Measurements from ENCODE around the gene OR7A5.
"Not testable (repeated sequence)": the region's sequence is repeated elsewhere in the genome, so short reads cannot be mapped to it uniquely, and the experiment has no call there.

The OR7A5 gene

DNA sequence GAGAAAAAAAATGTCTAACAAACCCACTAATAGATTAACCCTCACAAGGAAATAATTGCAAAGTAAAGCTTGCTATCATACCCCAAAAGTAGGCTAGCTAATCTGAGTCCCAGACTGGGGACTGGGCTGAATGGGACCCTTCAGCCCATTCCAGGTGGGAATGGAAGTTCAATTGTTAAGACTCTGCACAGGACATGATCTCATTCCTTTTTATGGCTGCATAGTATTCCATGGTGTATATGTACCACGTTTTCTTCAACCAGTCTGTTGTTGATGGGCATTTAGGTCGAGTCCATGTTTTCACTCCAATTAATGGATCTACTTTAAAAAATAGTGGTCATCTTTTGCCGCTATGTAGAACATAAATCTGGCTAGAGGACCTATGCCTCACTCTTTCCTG lies 17.9 kb downstream of the OR7A5 start:
- H3K36me3 ChIP-seq (ENCODE audit: control insufficient read depth in 1 of 2, insufficient read depth in 2 of 2, low read length in 2 of 2) = no peaks in the 10 kb centered on the region
- no peaks in the 10 kb centered on the region for H3K27me3 ChIP-seq (ENCODE audit: low read depth, low read length)
- H3K9me3 ChIP-seq (ENCODE audit: control insufficient read depth in 1 of 2, low read length in 2 of 2) = no peaks in the 10 kb centered on the region
- no peak overlapping the region for H3K27ac ChIP-seq (ENCODE audit: low read length)
- no peaks in the 10 kb centered on the region for H3K4me1 ChIP-seq (ENCODE audit: control insufficient read depth in 1 of 2, insufficient read depth in 2 of 2, low read length in 2 of 2)
- no peak overlapping the region for H3K4me3 ChIP-seq (ENCODE audit: low read depth in 1 of 2, low read length in 2 of 2)

DNA sequence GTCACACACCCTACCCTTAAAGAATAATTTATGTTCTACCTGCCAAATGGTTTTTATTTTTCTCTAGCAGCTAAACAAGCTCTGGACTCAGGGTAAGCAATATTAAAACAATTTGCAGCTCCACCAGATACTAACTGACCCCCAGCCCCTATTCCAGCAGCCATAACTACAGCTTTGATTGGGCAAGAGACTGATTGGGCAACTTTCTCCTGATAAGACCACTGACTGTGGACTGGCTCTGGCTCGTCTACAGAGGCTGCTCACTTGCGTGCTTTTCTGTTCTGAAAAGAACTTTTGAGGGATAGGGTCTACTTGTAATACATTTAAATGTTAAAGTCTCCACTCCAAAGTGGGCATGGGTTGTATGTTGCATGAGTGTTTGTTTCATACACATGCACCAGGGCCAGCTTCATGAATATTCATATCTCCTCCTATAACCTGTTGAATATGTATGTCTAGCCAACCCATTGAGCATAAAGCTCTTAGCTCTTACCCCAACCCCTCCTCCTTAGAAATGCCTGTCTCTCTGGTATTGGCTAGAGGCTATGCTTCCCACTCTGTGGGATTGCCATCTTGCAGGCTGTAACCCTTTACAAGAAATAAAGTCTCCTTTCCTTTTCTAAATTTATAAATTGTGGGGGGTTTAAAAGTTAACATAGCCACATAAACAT lies 19.9 kb downstream of the OR7A5 start:
- Histone ChIP-seq H3K27me3 (ENCODE audit: low read depth, low read length) (no peaks in the 10 kb centered on the region), H3K27ac (ENCODE audit: low read length) (no peak overlapping the region), H3K4me3 (ENCODE audit: low read depth in 1 of 2, low read length in 2 of 2) (no peak overlapping the region), H3K4me1 (ENCODE audit: control insufficient read depth in 1 of 2, insufficient read depth in 2 of 2, low read length in 2 of 2) (no peaks in the 10 kb centered on the region), H3K36me3 (ENCODE audit: control insufficient read depth in 1 of 2, insufficient read depth in 2 of 2, low read length in 2 of 2) (no peaks in the 10 kb centered on the region), H3K9me3 (ENCODE audit: control insufficient read depth in 1 of 2, low read length in 2 of 2) (no peaks in the 10 kb centered on the region)

DNA sequence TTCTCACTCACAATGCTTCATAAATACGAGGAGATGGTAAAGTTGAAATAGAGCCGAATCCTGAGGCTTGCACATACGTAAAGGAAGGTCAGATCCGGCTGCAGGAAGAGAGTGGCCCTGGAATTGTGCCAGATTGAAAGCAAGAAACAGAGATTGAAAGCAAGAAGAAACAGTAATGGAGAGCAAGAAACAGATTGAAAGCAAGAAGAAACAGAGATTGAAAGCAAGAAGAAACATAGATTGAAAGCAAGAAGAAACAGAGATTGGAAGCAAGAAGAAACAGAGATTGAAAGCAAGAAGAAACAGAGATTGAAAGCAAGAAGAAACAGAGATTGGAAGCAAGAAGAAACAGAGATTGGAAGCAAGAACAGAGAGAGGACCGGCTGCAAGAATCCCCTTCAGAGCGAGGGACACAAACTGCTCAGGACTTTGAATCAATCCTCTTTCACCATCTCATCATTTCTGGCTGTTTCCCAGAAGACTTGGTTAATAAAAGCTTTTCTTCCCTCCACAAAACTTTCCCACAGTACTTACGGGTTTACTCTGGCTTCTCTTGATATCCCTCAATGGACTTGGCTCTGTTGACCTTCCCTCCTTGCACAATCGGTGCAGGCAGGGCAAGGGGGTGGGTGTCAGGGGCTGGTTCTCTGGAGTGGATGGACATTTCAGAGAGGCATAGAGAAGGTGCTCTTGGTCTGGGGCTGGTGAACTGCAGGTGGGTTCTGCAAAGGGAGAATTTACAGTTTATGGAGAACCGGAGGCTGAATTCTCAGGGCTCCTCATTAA lies 25.5 kb downstream of the OR7A5 start:
- H3K4me3 ChIP-seq (ENCODE audit: low read depth in 1 of 2, low read length in 2 of 2) = no peak overlapping the region
- H3K4me1 ChIP-seq (ENCODE audit: control insufficient read depth in 1 of 2, insufficient read depth in 2 of 2, low read length in 2 of 2) = no peaks in the 10 kb centered on the region
- no peak overlapping the region for H3K27ac ChIP-seq (ENCODE audit: low read length)
- no peaks in the 10 kb centered on the region for H3K9me3 ChIP-seq (ENCODE audit: control insufficient read depth in 1 of 2, low read length in 2 of 2)
- no peaks in the 10 kb centered on the region for H3K27me3 ChIP-seq (ENCODE audit: low read depth, low read length)
- H3K36me3 ChIP-seq (ENCODE audit: control insufficient read depth in 1 of 2, insufficient read depth in 2 of 2, low read length in 2 of 2) = no peaks in the 10 kb centered on the region

DNA sequence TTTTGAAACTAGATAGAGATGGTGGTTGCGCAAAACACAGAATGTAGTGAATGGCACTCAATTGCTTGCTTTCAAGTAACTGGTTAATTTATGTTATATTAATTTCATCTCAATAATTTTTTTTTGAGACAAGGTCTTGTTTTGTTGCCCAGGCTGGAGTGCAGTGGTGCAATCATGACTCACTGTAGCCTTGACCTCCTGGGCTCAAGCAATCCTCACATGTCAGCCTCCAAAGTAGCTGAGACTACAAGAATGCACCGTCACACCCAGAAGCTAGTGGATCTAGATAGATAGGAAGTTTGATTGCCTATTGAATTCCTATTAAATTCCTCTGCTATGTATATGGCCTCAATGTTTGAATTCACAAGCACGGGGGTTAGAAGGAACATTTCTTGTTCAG lies 30.2 kb downstream of the OR7A5 start:
- H3K27me3 ChIP-seq (ENCODE audit: low read depth, low read length) = no peaks in the 10 kb centered on the region
- H3K27ac ChIP-seq (ENCODE audit: low read length) = no peak overlapping the region
- no peaks in the 10 kb centered on the region for H3K9me3 ChIP-seq (ENCODE audit: control insufficient read depth in 1 of 2, low read length in 2 of 2)
- no peaks in the 10 kb centered on the region for H3K4me1 ChIP-seq (ENCODE audit: control insufficient read depth in 1 of 2, insufficient read depth in 2 of 2, low read length in 2 of 2)
- H3K36me3 ChIP-seq (ENCODE audit: control insufficient read depth in 1 of 2, insufficient read depth in 2 of 2, low read length in 2 of 2) = no peaks in the 10 kb centered on the region
- H3K4me3 ChIP-seq (ENCODE audit: low read depth in 1 of 2, low read length in 2 of 2) = no peak overlapping the region

DNA sequence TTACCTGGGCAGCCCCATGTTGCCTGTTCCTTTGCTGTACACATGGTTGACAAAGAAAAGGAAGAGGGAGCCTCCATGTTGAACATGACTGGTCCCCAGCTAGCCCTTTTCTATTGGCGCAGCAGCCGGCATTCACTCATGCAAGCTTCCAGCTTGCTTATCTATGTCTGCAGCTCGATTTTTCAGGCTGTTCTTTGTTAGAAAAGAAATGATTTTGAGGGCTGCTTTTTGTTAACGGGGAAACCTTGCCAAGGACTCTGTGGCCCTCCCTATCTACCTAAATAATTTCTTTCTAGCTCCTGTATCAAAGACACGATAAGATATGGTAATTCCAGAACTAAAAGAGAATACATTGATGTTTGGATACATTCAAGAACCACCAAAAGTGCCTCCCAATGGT lies 36.2 kb downstream of the OR7A5 start:
- Histone ChIP-seq H3K4me3 (ENCODE audit: low read depth in 1 of 2, low read length in 2 of 2) (no peak overlapping the region), H3K9me3 (ENCODE audit: control insufficient read depth in 1 of 2, low read length in 2 of 2) (no peaks in the 10 kb centered on the region)

DNA sequence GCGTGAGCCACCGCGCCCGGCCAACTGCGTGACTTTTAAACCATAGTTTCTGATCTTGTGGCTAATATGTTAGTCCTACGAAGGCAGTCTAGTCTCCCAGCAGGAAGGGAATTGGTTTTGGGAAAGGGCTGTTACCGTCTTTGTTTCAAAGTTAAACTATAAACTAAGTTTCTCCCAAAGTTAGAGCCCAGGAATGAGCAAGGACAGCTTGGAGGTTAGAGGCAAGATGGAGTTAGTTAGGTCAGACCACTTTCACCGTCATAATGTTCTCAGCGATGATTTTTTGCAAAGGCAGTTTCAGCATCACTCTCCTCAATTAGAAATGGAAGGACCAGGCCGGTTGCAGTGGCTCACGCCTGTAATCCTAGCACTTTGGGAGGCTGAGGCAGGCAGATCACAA lies 39.0 kb downstream of the OR7A5 start:
- no peaks in the 10 kb centered on the region for H3K36me3 ChIP-seq (ENCODE audit: control insufficient read depth in 1 of 2, insufficient read depth in 2 of 2, low read length in 2 of 2)
- H3K4me1 ChIP-seq (ENCODE audit: control insufficient read depth in 1 of 2, insufficient read depth in 2 of 2, low read length in 2 of 2) = no peaks in the 10 kb centered on the region
- no peaks in the 10 kb centered on the region for H3K27me3 ChIP-seq (ENCODE audit: low read depth, low read length)
- H3K27ac ChIP-seq (ENCODE audit: low read length) = no peak overlapping the region
- peaks cover 0 to 3% of the 10 kb centered on the region in 2 donors for H3K9me3 ChIP-seq (ENCODE audit: control insufficient read depth in 1 of 2, low read length in 2 of 2)
- no peak overlapping the region for H3K4me3 ChIP-seq (ENCODE audit: low read depth in 1 of 2, low read length in 2 of 2)

More for the DNA sequence above, 36.2 kb downstream of the OR7A5 start:
- H3K4me1 ChIP-seq (ENCODE audit: control insufficient read depth in 1 of 2, insufficient read depth in 2 of 2, low read length in 2 of 2) = no peaks in the 10 kb centered on the region
- no peaks in the 10 kb centered on the region for H3K27me3 ChIP-seq (ENCODE audit: low read depth, low read length)
- no peak overlapping the region for H3K27ac ChIP-seq (ENCODE audit: low read length)
- no peaks in the 10 kb centered on the region for H3K36me3 ChIP-seq (ENCODE audit: control insufficient read depth in 1 of 2, insufficient read depth in 2 of 2, low read length in 2 of 2)

DNA sequence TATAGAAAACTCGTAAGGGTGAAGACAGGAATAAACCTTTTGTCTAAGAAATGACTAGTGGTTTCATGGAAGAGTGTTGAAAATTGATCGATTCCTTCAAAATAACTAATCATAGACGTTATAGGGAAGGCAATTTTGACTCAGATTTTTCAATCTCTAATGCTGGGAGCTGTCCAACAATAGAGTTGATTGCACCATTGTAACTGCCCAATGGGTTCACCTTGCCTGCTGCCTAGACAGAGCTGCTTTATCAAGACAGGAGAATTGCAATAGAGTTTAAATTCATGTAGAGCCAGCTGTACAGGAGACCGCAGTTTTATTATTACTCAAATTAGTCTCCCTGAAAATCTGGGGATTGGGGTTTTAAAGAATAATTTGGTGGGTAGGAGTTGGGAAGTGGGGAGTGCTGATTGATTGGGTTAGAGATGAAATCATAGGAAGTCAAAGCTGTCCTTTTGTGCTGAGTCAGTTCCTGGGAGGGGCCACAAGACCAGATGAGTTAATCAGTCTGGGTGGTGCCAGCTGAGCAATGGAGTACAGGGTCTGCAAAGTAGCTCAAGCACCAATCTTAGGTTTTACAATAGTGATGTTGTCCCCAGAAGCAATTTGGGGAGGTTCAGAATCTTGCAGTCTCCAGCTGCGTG lies 39.8 kb downstream of the OR7A5 start:
- H3K27me3 ChIP-seq (ENCODE audit: low read depth, low read length) = no peaks in the 10 kb centered on the region
- no peak overlapping the region for H3K27ac ChIP-seq (ENCODE audit: low read length)
- H3K9me3 ChIP-seq (ENCODE audit: control insufficient read depth in 1 of 2, low read length in 2 of 2) = peaks cover 0 to 3% of the 10 kb centered on the region in 2 donors
- no peaks in the 10 kb centered on the region for H3K4me1 ChIP-seq (ENCODE audit: control insufficient read depth in 1 of 2, insufficient read depth in 2 of 2, low read length in 2 of 2)
- no peaks in the 10 kb centered on the region for H3K36me3 ChIP-seq (ENCODE audit: control insufficient read depth in 1 of 2, insufficient read depth in 2 of 2, low read length in 2 of 2)
- H3K4me3 ChIP-seq (ENCODE audit: low read depth in 1 of 2, low read length in 2 of 2) = no peak overlapping the region

DNA sequence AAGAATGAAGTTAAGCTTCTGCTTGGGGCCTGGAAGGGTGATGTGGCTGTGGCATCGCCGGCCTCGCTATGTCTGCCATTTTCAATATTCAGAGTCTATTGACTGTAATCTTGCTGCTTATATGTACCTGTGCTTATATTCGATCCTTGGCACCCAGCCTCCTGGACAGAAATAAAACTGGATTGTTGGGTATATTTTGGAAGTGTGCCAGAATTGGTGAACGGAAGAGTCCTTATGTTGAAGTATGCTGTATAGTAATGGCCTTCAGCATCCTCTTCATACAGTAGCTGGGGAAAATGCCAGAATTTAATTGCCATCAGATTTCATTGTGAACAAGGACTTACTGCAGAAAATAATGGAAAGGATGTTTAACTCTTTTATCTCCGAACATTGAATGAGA lies 42.7 kb downstream of the OR7A5 start:
- H3K27ac ChIP-seq (ENCODE audit: low read length); H3K4me1 ChIP-seq (ENCODE audit: control insufficient read depth in 1 of 2, insufficient read depth in 2 of 2, low read length in 2 of 2); H3K36me3 ChIP-seq (ENCODE audit: control insufficient read depth in 1 of 2, insufficient read depth in 2 of 2, low read length in 2 of 2); H3K27me3 ChIP-seq (ENCODE audit: low read depth, low read length); H3K4me3 ChIP-seq (ENCODE audit: low read depth in 1 of 2, low read length in 2 of 2); H3K9me3 ChIP-seq (ENCODE audit: control insufficient read depth in 1 of 2, low read length in 2 of 2): not testable (repeated sequence)

DNA sequence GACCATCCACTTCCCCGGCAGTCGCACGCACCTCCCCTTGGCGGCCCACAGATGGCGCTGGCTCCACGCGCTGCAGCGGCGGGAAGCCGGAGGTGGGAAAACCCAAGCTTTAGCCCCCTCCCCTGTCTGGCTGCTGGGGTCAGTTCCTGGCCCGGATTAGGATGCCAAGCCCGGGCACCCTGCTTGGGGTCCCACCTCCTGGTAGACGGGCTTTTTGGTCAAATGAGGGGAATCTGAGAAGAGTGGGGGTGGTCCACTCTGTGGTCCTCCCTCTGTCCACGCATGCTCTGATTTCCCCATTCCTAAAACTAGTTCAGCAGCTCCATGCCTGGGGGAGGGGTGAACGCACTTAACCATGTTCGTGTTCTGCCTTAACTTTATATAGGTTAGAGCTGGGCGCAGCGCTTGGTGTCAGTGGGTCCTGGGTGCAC lies 48.5 kb downstream of the OR7A5 start:
- Histone ChIP-seq H3K4me1 (ENCODE audit: control insufficient read depth in 1 of 2, insufficient read depth in 2 of 2, low read length in 2 of 2) (no peaks in the 10 kb centered on the region), H3K27ac (ENCODE audit: low read length) (no peak overlapping the region), H3K9me3 (ENCODE audit: control insufficient read depth in 1 of 2, low read length in 2 of 2) (peaks cover 0 to 6% of the 10 kb centered on the region in 2 donors), H3K27me3 (ENCODE audit: low read depth, low read length) (no peaks in the 10 kb centered on the region), H3K36me3 (ENCODE audit: control insufficient read depth in 1 of 2, insufficient read depth in 2 of 2, low read length in 2 of 2) (no peaks in the 10 kb centered on the region), H3K4me3 (ENCODE audit: low read depth in 1 of 2, low read length in 2 of 2) (no peak overlapping the region)

DNA sequence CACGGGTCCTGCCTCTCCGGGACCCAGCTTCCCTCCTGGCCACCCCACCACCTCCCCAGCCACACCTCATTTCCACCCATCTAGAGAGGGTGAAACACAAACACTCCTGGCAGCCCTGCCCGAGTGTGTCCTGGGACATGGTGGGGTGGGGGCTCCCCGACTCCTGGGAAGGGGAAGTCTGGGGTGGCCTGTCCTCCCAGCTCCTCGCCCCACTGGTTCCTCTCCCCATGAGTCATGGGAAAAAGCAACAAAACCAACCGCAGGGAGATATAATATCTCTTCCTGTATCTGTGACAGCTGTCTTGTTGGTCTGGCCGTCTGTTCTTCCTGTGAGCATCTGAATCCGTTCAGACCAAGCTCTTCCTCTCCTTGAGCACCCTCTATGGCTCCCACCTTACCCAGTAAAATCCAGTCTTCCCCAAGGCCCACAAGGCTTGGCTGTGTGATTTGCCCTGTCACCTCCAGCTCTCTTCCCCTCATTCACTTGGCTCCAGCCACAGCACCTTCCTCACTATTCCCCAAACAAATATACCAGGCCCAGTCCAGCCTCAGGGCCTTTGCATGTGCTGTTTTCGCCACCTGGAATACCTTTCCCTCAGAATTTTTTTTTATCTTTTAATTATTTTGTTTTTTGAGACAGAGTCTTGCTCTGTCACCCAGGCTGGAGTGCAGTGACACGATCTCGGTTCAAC lies 49.7 kb downstream of the OR7A5 start:
- not testable (repeated sequence) for H3K4me1 ChIP-seq (ENCODE audit: control insufficient read depth in 1 of 2, insufficient read depth in 2 of 2, low read length in 2 of 2); H3K4me3 ChIP-seq (ENCODE audit: low read depth in 1 of 2, low read length in 2 of 2); H3K9me3 ChIP-seq (ENCODE audit: control insufficient read depth in 1 of 2, low read length in 2 of 2); H3K27me3 ChIP-seq (ENCODE audit: low read depth, low read length); H3K27ac ChIP-seq (ENCODE audit: low read length); H3K36me3 ChIP-seq (ENCODE audit: control insufficient read depth in 1 of 2, insufficient read depth in 2 of 2, low read length in 2 of 2)

DNA sequence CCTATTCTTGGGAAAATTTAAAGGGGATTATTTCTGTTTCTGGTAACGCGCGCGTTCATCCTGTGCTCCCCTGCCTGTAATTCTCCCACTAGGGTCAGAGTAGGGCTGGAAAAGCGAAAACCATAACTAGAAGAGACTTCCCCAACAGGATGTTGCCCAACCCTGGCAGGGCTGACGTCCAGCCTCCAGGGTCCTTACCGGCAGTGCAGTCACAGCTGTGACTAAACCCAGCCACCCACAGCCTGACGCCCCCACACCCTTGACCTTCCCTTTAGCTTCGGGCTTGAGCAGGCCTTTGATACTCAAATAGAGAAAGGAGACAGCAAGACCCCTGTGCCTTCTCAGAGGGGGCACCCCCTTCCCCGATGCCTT lies 50.3 kb downstream of the OR7A5 start:
- not testable (repeated sequence) for H3K36me3 ChIP-seq (ENCODE audit: control insufficient read depth in 1 of 2, insufficient read depth in 2 of 2, low read length in 2 of 2); H3K27ac ChIP-seq (ENCODE audit: low read length); H3K9me3 ChIP-seq (ENCODE audit: control insufficient read depth in 1 of 2, low read length in 2 of 2); H3K4me3 ChIP-seq (ENCODE audit: low read depth in 1 of 2, low read length in 2 of 2); H3K4me1 ChIP-seq (ENCODE audit: control insufficient read depth in 1 of 2, insufficient read depth in 2 of 2, low read length in 2 of 2); H3K27me3 ChIP-seq (ENCODE audit: low read depth, low read length)

Measured in muscle layer of duodenum (tissue), 2 donors.